Nephron (organoid): Measurements from ENCODE around the gene ANO10.

Experiments used
- H3K27ac Mint-ChIP-seq, 3 experiments: 2 replicates each; pipeline ENCODE4 v1.8.0; 2020; ENCODE audit warnings: mixed read lengths in 3 of 3, mild to moderate bottlenecking in 2 of 3, moderate library complexity in 1 of 3
- H3K27me3 Mint-ChIP-seq: 2 replicates; pipeline ENCODE4 v1.8.0; 2021; ENCODE audit warnings: low read depth, mild to moderate bottlenecking, moderate library complexity, mixed read lengths
- H3K36me3 Mint-ChIP-seq: 2 replicates; pipeline ENCODE4 v1.8.0; 2020; ENCODE audit warnings: low read depth, mixed read lengths
- H3K4me1 Mint-ChIP-seq: 2 replicates; pipeline ENCODE4 v1.8.0; 2020; ENCODE audit warnings: mixed read lengths
- H3K4me3 Mint-ChIP-seq, 3 experiments: 2 replicates each; pipeline ENCODE4 v1.8.0; 2020; ENCODE audit warnings: mild to moderate bottlenecking in 3 of 3, mixed read lengths in 3 of 3, moderate library complexity in 2 of 3
- H3K9me3 Mint-ChIP-seq: 2 replicates; pipeline ENCODE4 v1.8.0; 2020; ENCODE audit warnings: mixed read lengths
- TF ChIP-seq, protein P1 (sequence below), 3 experiments: fragments of 200-600 bp; sonication (generic); IDR thresholded peaks; one replicate each; pipeline ENCODE4 v1.5.0; 2021; ENCODE audit warnings: antibody characterized with exemption in 3 of 3; ENCODE audit not compliant: unreplicated experiment in 3 of 3

Gene ANO10

DNA sequence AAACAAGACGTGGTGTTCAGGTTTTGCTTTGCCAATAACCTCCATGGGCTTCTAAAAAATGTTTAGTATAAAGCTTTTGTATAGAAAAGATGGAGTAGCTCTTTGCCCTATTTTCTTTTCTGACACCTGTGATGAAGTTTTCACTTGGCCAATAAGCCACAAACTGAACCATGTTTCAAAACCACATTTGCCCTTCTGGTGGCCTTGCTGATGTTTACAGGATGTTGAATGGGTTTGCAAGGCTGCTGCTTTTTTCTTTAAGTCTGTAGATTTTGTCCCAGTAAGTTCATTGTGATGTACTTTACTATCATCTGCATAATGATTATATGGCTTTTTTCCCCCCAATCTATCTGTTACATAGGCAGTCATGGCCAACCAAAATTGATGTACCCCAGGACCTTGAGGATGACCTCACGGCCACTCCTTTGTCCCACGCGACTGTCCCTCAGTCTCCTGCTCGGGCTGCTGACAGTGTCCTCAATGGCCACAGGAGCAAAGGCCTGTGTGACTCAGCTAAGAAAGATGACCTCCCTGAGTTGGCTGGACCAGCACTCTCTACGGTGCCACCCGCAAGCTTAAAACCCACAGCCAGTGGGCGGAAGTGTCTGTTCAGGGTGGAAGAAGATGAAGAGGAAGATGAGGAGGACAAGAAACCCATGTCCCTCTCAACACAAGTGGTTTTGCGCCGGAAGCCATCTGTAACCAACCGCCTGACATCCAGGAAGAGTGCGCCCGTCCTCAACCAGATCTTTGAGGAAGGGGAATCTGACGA lies 274.6 kb downstream of the ANO10 start:
- Mint-ChIP-seq H3K4me1 (peaks cover 6% of the 10 kb centered on the region), H3K4me3 (no peak overlapping the region), H3K27ac (no peak overlapping the region), H3K36me3 (peaks cover 89% of the 10 kb centered on the region), H3K9me3 (peaks cover 10% of the 10 kb centered on the region), H3K27me3 (no peaks in the 10 kb centered on the region)
- TF ChIP-seq, protein P1, sequence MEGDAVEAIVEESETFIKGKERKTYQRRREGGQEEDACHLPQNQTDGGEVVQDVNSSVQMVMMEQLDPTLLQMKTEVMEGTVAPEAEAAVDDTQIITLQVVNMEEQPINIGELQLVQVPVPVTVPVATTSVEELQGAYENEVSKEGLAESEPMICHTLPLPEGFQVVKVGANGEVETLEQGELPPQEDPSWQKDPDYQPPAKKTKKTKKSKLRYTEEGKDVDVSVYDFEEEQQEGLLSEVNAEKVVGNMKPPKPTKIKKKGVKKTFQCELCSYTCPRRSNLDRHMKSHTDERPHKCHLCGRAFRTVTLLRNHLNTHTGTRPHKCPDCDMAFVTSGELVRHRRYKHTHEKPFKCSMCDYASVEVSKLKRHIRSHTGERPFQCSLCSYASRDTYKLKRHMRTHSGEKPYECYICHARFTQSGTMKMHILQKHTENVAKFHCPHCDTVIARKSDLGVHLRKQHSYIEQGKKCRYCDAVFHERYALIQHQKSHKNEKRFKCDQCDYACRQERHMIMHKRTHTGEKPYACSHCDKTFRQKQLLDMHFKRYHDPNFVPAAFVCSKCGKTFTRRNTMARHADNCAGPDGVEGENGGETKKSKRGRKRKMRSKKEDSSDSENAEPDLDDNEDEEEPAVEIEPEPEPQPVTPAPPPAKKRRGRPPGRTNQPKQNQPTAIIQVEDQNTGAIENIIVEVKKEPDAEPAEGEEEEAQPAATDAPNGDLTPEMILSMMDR (IDR thresholded peaks at IDR 0.05; ENCODE audit: unreplicated experiment in 3 of 3): no peak

DNA sequence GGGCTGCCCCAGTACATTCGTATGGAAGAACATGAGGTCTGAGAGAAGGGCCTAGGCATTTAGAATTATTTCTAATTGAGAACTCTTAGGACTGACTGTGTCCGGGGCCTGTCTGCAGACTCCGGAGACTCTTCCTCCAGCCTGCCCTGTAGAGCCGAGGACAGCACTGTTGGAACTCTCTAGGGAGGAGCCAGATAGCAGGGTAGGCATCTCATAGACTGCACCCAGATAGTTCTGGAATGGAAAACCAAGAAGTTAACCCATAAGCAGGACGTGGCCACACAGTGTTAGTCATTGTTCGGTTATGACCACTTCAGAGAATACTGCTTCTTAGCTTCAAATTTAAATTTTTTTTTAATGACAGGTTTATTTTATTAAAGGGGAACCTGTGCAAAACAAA lies 275.9 kb downstream of the ANO10 start:
- H3K36me3 Mint-ChIP-seq: peaks cover 86% of the 10 kb centered on the region
- peaks cover 2% of the 10 kb centered on the region for H3K9me3 Mint-ChIP-seq
- no peak overlapping the region for H3K4me3 Mint-ChIP-seq
- no peak overlapping the region for H3K27ac Mint-ChIP-seq
- H3K27me3 Mint-ChIP-seq: no peaks in the 10 kb centered on the region
- TF ChIP-seq, protein P1 (IDR thresholded peaks at IDR 0.05; ENCODE audit: unreplicated experiment in 3 of 3): no peak
- H3K4me1 Mint-ChIP-seq: peaks cover 6% of the 10 kb centered on the region

DNA sequence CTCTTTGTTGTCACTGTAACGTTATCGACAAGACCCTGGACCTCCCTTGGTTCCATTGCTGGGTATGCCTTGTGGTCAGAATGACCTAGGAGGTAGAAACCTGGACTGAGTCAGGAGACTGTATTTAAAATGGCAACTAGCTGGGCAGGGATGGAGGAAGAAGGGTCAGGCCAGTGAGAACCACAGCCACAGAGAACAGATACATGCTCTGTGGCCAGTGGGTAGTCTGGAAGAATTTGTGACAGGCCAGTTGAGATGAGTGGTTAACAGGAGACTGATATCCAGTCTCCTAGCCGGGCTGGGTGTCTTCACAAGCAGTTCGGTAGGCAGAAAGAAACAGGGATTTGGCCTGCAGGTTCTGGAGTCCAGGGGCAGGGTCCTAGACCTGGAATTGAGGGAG lies 276.6 kb downstream of the ANO10 start:
- H3K36me3 Mint-ChIP-seq: peaks cover 86% of the 10 kb centered on the region
- H3K27ac Mint-ChIP-seq: no peak overlapping the region

DNA sequence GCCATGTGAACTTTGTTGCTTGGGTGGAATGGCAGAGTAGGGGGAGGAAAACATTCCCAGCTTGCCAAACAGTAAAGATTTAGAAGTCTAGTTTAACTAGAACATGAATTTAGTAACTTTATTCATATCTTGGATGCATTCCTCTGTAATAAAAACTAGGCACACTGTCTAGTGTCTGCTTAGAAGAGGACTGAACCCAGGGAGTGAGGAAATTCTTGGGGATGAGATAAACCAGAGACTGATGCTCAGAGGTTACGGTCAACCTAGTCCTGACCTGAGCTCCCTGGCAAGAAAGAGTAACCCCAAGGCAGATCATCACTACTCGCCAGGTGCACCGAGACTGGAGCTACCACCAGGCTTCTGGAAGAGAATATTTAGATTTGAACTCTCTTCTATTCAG lies 277.3 kb downstream of the ANO10 start:
- Mint-ChIP-seq H3K27ac (no peak overlapping the region), H3K9me3 (peaks cover 5% of the 10 kb centered on the region), H3K36me3 (peaks cover 86% of the 10 kb centered on the region), H3K4me3 (no peak overlapping the region), H3K4me1 (peaks cover 6% of the 10 kb centered on the region), H3K27me3 (no peaks in the 10 kb centered on the region)
- TF ChIP-seq, protein P1 (IDR thresholded peaks at IDR 0.05; ENCODE audit: unreplicated experiment in 3 of 3): no peak

More for the DNA sequence above, 276.6 kb downstream of the ANO10 start:
- no peaks in the 10 kb centered on the region for H3K27me3 Mint-ChIP-seq
- H3K4me1 Mint-ChIP-seq: peaks cover 6% of the 10 kb centered on the region
- H3K9me3 Mint-ChIP-seq: peaks cover 2% of the 10 kb centered on the region
- TF ChIP-seq, protein P1 (IDR thresholded peaks at IDR 0.05; ENCODE audit: unreplicated experiment in 3 of 3): no peak
- no peak overlapping the region for H3K4me3 Mint-ChIP-seq

DNA sequence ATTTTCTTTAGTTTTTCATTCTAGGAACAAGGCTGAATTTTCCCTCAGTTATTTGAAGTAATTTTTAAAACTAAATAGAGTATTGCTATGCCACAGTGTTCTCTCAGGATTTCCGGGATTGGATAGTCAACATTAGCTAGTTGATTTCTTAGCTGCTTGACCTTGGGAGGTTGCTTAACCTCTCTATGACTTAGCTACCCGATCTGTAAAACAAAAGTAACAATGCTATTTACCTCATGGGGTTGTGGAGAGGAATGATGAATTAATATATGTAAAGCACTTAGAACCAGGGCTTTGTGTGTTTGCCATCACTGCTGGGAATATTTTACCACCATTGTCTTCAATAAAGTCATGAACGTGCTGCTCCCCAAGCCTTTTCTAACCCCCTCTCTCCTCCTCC lies 278.0 kb downstream of the ANO10 start:
- Mint-ChIP-seq H3K4me1 (peaks cover 3% of the 10 kb centered on the region), H3K27ac (no peak overlapping the region), H3K27me3 (no peaks in the 10 kb centered on the region), H3K4me3 (no peak overlapping the region), H3K36me3 (peaks cover 86% of the 10 kb centered on the region), H3K9me3 (peaks cover 9% of the 10 kb centered on the region)
- TF ChIP-seq, protein P1 (IDR thresholded peaks at IDR 0.05; ENCODE audit: unreplicated experiment in 3 of 3): no peak

DNA sequence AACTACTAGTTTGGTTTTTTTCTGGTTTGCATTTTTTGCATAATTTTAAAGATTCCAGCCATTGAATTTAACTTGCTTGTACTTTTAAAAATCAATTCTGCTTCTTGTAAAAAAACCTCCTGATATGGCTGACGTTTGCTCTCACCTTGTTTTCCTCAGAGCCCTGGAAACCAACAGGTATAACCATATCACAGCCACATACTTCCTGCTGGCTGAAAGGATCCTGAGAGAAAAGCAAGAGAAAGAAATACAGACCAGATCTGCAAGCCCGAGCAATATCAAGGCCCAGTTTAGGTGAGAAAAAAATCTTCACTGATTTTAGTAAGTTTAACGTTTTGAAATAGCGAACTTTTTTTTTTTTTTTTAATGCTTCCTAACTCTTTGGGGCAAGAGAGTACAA lies 278.6 kb downstream of the ANO10 start:
- Mint-ChIP-seq H3K27me3 (no peaks in the 10 kb centered on the region), H3K9me3 (peaks cover 14% of the 10 kb centered on the region), H3K4me3 (no peak overlapping the region), H3K4me1 (no peaks in the 10 kb centered on the region), H3K36me3 (peaks cover 86% of the 10 kb centered on the region), H3K27ac (no peak overlapping the region)
- TF ChIP-seq, protein P1 (IDR thresholded peaks at IDR 0.05; ENCODE audit: unreplicated experiment in 3 of 3): no peak
